Measurements from ENCODE around the gene EIF4B. TPM values are rescaled to one million over a fixed set of nuclear protein-coding genes. Genes with fewer than 3 reads are reported as not detected.

EIF4B gene
- total RNA-seq, 1 experiment from 2014 or later = 713 TPM

GRCh38 chr12:53071591-53072551, 65.6 kb downstream of the EIF4B start:
- Mint-ChIP-seq H3K4me1 (peaks cover 40 to 46% of the 10 kb centered on the region in 2 experiments), H3K9me3 (no peaks in the 10 kb centered on the region), H3K27ac (peak overlapping the region in 2 of 3 experiments; percentile 47 to 53; a peak in 2 of 7 replicates), H3K4me3 (peak overlapping the region in 1 of 2 experiments; percentile 19; a peak in 1 of 5 replicates), H3K36me3 (ENCODE audit: insufficient read depth in 1 of 3, low read depth in 3 of 3) (peaks cover 12 to 37% (median 29%) of the 10 kb centered on the region in 3 experiments), H3K27me3 (ENCODE audit: low read depth) (peaks cover 5% of the 10 kb centered on the region)
- no peak overlapping the region for H3K4me2 ChIP-seq (ENCODE audit: insufficient read depth, insufficient read length, low read length)
- no peak overlapping the region for H3K23ac ChIP-seq (ENCODE audit: insufficient read length, low read depth, low read length)
- H2BK12ac ChIP-seq (ENCODE audit: insufficient read length, low read depth, low read length) = no peak overlapping the region
- no peak overlapping the region for H2BK20ac ChIP-seq (ENCODE audit: low read depth, low read length, poor library complexity, severe bottlenecking)
- H3K18ac ChIP-seq (ENCODE audit: insufficient read length, low read depth, low read length) = no peak overlapping the region
- H4K91ac ChIP-seq (ENCODE audit: insufficient read length, low read depth, low read length) = no peak overlapping the region
- no peak overlapping the region for H2BK120ac ChIP-seq (ENCODE audit: low read depth, low read length, poor library complexity, severe bottlenecking)
- H2BK15ac ChIP-seq (ENCODE audit: low read depth, low read length) = no peak overlapping the region
- H3K27ac ChIP-seq (ENCODE audit: insufficient read length, low read depth, low read length) = no peak overlapping the region
- H4K8ac ChIP-seq (replicated peaks; ENCODE audit: insufficient read length, low read depth, low read length) = no peak overlapping the region
- H3K4me1 ChIP-seq (ENCODE audit: insufficient read depth, low read length) = peaks cover 3% of the 10 kb centered on the region; the same call in 1 of the 2 replicates
- no peak overlapping the region for H2BK5ac ChIP-seq (ENCODE audit: insufficient read length, low read length)
- no peaks in the 10 kb centered on the region for H3K79me1 ChIP-seq (ENCODE audit: insufficient read depth, low read depth, low read length, poor library complexity, severe bottlenecking)
- no peaks in the 10 kb centered on the region for H3K79me2 ChIP-seq (ENCODE audit: insufficient read depth, low read length)
- H3K9ac ChIP-seq (ENCODE audit: extremely low read depth, insufficient read length, low read length) = no peak overlapping the region
- no peak overlapping the region for H4K5ac ChIP-seq (ENCODE audit: insufficient read length, low read depth, low read length)
- H3K56ac ChIP-seq (ENCODE audit: insufficient read length, low read depth, low read length) = no peak overlapping the region
- peak; percentile 49; the same call in 2 of the 3 replicates for TF ChIP-seq CTCF (conservative IDR thresholded peaks at IDR 0.05)
- no peaks in the 10 kb centered on the region for H3K23me2 ChIP-seq (ENCODE audit: insufficient read length, low read depth, low read length, poor library complexity, severe bottlenecking)
- no CpG with 5 or more reads among the region's 11 CpGs for WGBS (ENCODE audit: extremely low coverage, insufficient read length, low lambda C conversion rate)
- no peak overlapping the region for H3T11ph ChIP-seq (ENCODE audit: low read length)
- no peak overlapping the region for H3K14ac ChIP-seq (ENCODE audit: insufficient read depth, low read length)
- H2AFZ ChIP-seq (ENCODE audit: low read length) = no peak overlapping the region
- no peaks in the 10 kb centered on the region for H3K9me3 ChIP-seq (ENCODE audit: control insufficient read depth, low read depth, low read length)
- no peaks in the 10 kb centered on the region for H4K20me1 ChIP-seq (ENCODE audit: control insufficient read depth, insufficient read depth, insufficient read length)
- no peak overlapping the region for H3K4ac ChIP-seq (ENCODE audit: low read depth, low read length)
- peak; percentile 34 for DNase-seq
- H2AK5ac ChIP-seq (ENCODE audit: insufficient read length, low read length) = no peak overlapping the region
- no peaks in the 10 kb centered on the region for H3K27me3 ChIP-seq (ENCODE audit: insufficient read depth, low read length)
